ENCODE results near the gene TSN.

The TSN gene

DNA sequence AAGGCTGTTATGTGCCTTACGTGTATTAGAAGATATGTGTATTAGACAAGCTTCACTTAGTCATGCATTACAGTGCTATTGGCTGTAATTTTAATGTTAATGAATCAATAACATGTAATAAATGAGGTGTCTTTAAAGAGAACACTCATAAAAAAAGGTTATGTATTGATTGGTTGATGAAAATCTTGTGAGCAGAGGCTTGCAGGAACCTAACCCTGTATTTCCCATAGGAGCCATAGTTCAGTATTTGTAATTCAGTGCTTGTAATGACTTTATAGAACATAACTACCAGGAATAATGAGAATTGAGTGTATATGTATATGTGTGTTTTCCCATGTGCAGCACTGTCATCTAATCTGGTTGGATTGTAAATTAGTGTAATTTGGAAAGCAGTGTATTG is 33.2 kb downstream of the TSN start:
- Histone ChIP-seq H3K36me3 (ENCODE audit: insufficient read depth, low read length) (no peaks in the 10 kb centered on the region), H3K4me2 (ENCODE audit: low read length) (no peak overlapping the region)

DNA sequence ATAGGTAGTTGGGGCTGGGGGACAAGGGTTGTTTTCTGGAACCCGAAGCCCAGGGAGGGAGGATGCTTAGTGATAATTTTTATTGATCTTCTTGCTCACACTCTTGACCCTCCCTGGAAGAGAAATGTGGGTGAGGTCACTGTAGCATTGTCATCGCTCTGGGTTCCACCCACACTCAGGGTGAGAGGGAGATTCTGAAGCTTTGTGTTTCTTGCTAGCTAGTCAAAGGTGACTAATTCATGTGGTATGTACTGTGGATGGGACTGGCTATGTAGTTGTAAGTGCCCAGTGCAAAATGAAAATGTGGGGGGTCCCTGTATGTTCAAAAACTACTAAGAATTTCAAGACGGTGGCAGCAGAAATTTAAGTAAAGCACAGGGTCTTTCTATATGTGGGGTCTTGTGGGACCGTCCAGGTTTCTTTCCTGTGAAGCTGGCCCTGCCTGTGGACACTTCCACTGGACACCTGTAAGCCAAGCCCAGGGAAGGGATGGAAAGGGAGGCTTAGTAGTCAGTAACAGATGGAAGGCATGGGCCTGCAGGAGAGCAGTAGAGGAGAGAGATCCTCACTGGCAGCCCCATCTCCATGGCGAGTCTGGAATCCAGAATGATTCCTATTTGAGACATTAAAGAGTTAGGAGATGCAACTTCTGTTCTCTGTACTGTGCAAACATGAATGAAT is 35.0 kb downstream of the TSN start:
- H3K27me3 ChIP-seq (ENCODE audit: control insufficient read depth, insufficient read depth, low read length): peaks cover 10% of the 10 kb centered on the region
- H3K4me3 ChIP-seq (ENCODE audit: low read length): no peak overlapping the region
- no peaks in the 10 kb centered on the region for H3K36me3 ChIP-seq (ENCODE audit: insufficient read depth, low read length)
- H3K9me3 ChIP-seq (replicated peaks; ENCODE audit: low read length): no peaks in the 10 kb centered on the region
- H3K4me1 ChIP-seq (ENCODE audit: control insufficient read depth, insufficient read depth, low read length): peaks cover 13% of the 10 kb centered on the region
- no peak overlapping the region for H3K9ac ChIP-seq (ENCODE audit: low read depth, low read length)
- H3K4me2 ChIP-seq (ENCODE audit: low read length): peak overlapping the region; percentile 51

More for the DNA sequence above, 33.2 kb downstream of the TSN start:
- Histone ChIP-seq H3K27me3 (ENCODE audit: control insufficient read depth, insufficient read depth, low read length) (peaks cover 19% of the 10 kb centered on the region), H3K9ac (ENCODE audit: low read depth, low read length) (no peak overlapping the region), H3K4me3 (ENCODE audit: low read length) (no peak overlapping the region), H3K4me1 (ENCODE audit: control insufficient read depth, insufficient read depth, low read length) (peaks cover 13% of the 10 kb centered on the region), H3K9me3 (replicated peaks; ENCODE audit: low read length) (no peaks in the 10 kb centered on the region)

DNA sequence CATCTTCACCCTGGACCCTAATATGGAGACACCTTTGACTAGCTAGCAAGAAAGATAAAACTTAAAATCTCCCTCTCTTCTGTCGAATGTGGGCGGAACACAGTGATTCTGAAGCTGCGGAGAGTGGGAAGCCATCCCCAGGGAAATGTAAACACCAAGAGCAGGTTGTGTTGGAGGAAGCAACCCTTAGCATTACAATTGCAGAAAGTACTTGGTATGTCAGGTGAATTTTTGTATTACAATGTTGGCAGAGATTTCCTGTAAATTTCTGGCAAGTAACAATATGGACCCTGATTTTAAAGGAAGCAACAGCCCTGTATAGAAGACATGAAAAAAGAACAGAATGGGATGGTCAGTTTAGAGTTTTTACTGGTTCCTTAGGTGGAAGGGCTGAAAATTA is 35.8 kb downstream of the TSN start:
- Histone ChIP-seq H3K27me3 (ENCODE audit: control insufficient read depth, insufficient read depth, low read length) (peaks cover 4% of the 10 kb centered on the region), H3K4me1 (ENCODE audit: control insufficient read depth, insufficient read depth, low read length) (peaks cover 13% of the 10 kb centered on the region), H3K9me3 (replicated peaks; ENCODE audit: low read length) (no peaks in the 10 kb centered on the region), H3K9ac (ENCODE audit: low read depth, low read length) (no peak overlapping the region), H3K4me3 (ENCODE audit: low read length) (no peak overlapping the region), H3K36me3 (ENCODE audit: insufficient read depth, low read length) (no peaks in the 10 kb centered on the region), H3K4me2 (ENCODE audit: low read length) (no peak overlapping the region)

DNA sequence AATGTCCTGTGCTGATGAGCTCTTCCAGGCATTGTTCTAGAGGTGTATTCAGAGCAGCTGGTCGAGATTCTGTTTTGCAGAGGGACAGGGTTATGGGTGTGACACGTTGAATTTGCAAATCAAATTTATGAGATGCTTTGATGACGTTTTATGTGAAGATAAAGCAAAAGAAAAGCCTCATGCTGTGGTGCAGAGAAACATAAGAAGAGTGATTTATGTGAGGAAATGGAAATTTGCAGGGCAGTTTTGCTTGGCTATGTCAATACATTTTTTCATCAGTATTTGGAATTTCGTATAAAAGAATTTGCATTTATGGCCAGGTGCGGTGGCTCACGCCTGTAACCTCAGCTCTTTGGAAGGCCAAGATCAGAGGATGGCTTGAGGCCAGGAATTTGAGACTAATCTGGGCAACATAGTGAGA is 36.4 kb downstream of the TSN start:
- Histone ChIP-seq H3K9me3 (replicated peaks; ENCODE audit: low read length) (no peaks in the 10 kb centered on the region), H3K9ac (ENCODE audit: low read depth, low read length) (no peak overlapping the region), H3K36me3 (ENCODE audit: insufficient read depth, low read length) (no peaks in the 10 kb centered on the region)

DNA sequence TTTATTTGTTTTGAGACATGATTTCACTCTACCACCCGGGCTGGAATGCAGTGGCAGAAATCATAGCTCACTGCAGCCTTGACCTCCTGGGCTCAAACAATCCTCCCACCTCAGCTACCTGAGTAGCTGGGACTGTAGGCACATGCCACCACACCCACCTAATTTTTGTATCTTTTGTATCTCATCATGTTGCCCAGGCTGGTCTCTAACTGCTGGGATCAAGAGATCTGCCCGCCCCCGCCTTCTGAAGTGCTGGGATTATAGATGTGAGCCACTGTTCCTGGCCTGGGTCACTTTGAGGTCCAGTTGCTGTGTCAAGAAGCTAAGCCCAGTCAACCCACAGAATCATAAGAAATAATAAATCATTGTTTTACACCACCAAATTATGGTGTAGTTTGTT is 38.4 kb downstream of the TSN start:
- peaks cover 5% of the 10 kb centered on the region for H3K27me3 ChIP-seq (ENCODE audit: control insufficient read depth, insufficient read depth, low read length)
- H3K4me2 ChIP-seq (ENCODE audit: low read length): no peak overlapping the region
- no peak overlapping the region for H3K4me3 ChIP-seq (ENCODE audit: low read length)
- H3K4me1 ChIP-seq (ENCODE audit: control insufficient read depth, insufficient read depth, low read length): peaks cover 13% of the 10 kb centered on the region
- no peaks in the 10 kb centered on the region for H3K36me3 ChIP-seq (ENCODE audit: insufficient read depth, low read length)
- H3K9ac ChIP-seq (ENCODE audit: low read depth, low read length): no peak overlapping the region
- no peaks in the 10 kb centered on the region for H3K9me3 ChIP-seq (replicated peaks; ENCODE audit: low read length)

More for the DNA sequence above, 36.4 kb downstream of the TSN start:
- Histone ChIP-seq H3K4me1 (ENCODE audit: control insufficient read depth, insufficient read depth, low read length) (peaks cover 13% of the 10 kb centered on the region), H3K4me3 (ENCODE audit: low read length) (no peak overlapping the region), H3K27me3 (ENCODE audit: control insufficient read depth, insufficient read depth, low read length) (peaks cover 5% of the 10 kb centered on the region), H3K4me2 (ENCODE audit: low read length) (no peak overlapping the region)

DNA sequence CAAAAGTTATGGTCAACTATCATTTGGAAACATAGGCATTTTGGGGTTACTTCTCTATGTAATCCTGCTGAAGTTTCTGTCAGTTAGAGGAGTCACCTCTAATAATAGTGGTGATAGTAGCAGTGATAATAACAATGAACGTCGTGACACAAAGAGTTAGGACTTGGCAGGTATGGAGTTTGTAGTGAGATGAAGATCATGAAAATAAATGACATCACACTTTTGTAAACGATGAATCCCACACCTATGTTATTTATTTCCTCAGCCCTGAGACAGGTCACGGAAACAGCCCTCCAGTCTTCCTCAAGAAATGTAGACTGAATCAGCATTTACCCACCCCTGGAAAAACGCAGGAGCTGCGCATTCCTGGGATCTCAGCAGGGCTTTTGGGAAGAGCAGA is 38.8 kb downstream of the TSN start:
- Histone ChIP-seq H3K36me3 (ENCODE audit: insufficient read depth, low read length) (no peaks in the 10 kb centered on the region), H3K27me3 (ENCODE audit: control insufficient read depth, insufficient read depth, low read length) (peaks cover 5% of the 10 kb centered on the region), H3K9ac (ENCODE audit: low read depth, low read length) (no peak overlapping the region), H3K9me3 (replicated peaks; ENCODE audit: low read length) (no peaks in the 10 kb centered on the region), H3K4me3 (ENCODE audit: low read length) (no peak overlapping the region), H3K4me1 (ENCODE audit: control insufficient read depth, insufficient read depth, low read length) (peaks cover 13% of the 10 kb centered on the region), H3K4me2 (ENCODE audit: low read length) (no peak overlapping the region)

DNA sequence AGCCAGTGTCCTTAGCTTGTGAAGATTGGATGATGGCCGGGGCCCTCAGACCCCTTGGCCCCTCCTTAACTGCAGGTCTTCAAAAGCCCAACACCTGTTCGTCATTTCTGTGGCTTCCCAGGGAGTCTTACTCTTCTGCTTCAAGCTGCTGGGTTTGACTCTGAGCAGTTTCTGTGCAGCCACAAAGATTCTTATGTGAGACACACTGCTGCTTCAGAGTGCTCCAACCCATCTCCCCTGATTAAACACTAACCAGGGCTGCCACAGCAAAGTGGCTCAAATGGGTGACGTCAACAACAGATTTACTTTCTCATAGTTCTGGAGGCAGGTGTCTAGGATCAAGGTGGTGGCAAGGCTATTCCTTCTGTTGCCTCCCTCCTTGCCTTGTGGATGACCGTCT is 40.8 kb downstream of the TSN start:
- H3K9ac ChIP-seq (ENCODE audit: low read depth, low read length): no peak overlapping the region
- no peaks in the 10 kb centered on the region for H3K4me1 ChIP-seq (ENCODE audit: control insufficient read depth, insufficient read depth, low read length)
- no peak overlapping the region for H3K4me2 ChIP-seq (ENCODE audit: low read length)
- no peaks in the 10 kb centered on the region for H3K36me3 ChIP-seq (ENCODE audit: insufficient read depth, low read length)
- no peak overlapping the region for H3K4me3 ChIP-seq (ENCODE audit: low read length)
- no peaks in the 10 kb centered on the region for H3K9me3 ChIP-seq (replicated peaks; ENCODE audit: low read length)
- peaks cover 5% of the 10 kb centered on the region for H3K27me3 ChIP-seq (ENCODE audit: control insufficient read depth, insufficient read depth, low read length)

DNA sequence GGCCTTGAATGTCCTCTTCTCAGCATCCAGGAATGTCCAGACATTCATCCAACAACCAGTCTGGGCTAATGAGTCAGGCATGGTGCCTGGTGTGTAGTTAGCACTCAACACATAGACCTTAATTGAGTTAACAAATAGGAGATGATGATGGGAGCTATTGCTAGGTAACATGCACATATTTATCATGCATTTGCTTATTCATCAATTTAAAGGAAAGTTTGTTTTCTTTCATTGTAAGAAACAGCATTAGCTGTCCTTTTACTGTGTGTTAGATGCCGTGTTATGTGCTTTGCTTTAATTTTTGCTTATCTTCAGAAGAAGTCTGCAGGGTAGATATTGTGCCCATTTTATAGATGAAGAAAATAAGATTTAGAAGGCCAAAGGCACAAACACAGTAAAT is 43.2 kb downstream of the TSN start:
- Histone ChIP-seq H3K27me3 (ENCODE audit: control insufficient read depth, insufficient read depth, low read length) (peaks cover 5% of the 10 kb centered on the region), H3K9ac (ENCODE audit: low read depth, low read length) (no peak overlapping the region), H3K9me3 (replicated peaks; ENCODE audit: low read length) (no peaks in the 10 kb centered on the region), H3K4me1 (ENCODE audit: control insufficient read depth, insufficient read depth, low read length) (no peaks in the 10 kb centered on the region), H3K36me3 (ENCODE audit: insufficient read depth, low read length) (no peaks in the 10 kb centered on the region), H3K4me2 (ENCODE audit: low read length) (no peak overlapping the region), H3K4me3 (ENCODE audit: low read length) (no peak overlapping the region)

DNA sequence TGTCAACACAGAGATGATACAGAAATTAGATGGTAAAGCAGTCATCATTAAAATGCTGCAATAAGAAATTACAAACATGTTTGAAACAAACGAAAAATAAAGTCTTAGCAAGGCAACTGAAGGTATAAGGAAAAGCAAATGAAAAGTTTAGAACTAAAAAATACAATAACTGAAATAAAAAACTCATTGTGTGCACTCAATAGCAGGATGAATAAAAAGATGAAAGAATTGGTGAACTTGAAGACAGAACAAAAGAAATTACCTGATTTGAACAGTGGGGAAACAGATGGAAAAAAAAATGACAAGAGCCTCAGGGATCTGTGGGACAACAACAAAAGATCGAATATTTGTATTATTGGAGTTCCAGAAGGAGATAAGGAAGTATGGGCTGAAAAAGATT is 46.5 kb downstream of the TSN start:
- H3K4me3 ChIP-seq (ENCODE audit: low read length): no peak overlapping the region
- peaks cover 20% of the 10 kb centered on the region for H3K27me3 ChIP-seq (ENCODE audit: control insufficient read depth, insufficient read depth, low read length)
- H3K4me2 ChIP-seq (ENCODE audit: low read length): no peak overlapping the region
- no peak overlapping the region for H3K9ac ChIP-seq (ENCODE audit: low read depth, low read length)
- H3K36me3 ChIP-seq (ENCODE audit: insufficient read depth, low read length): no peaks in the 10 kb centered on the region
- H3K4me1 ChIP-seq (ENCODE audit: control insufficient read depth, insufficient read depth, low read length): peaks cover 6% of the 10 kb centered on the region
- H3K9me3 ChIP-seq (replicated peaks; ENCODE audit: low read length): no peaks in the 10 kb centered on the region

DNA sequence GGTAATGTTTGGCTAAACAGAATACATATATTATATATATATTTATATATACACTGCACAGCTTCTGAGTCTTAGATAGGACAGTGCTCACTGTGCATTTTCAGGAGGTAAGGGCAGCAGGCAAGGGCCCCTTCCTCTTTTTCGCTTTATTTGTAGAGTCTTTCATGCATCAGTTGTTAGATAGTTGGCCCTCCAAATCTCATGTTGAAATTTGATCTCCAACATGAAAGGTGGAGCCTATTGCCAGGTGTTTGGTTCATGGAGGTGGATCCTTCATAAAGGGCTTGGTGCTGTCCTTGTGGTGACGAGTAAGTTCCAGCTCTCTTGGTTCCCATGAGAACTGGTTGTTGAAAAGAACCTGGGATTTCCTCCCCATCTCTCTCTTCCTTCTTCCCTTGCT is 48.1 kb downstream of the TSN start:
- H3K9me3 ChIP-seq (replicated peaks; ENCODE audit: low read length): no peaks in the 10 kb centered on the region
- H3K4me1 ChIP-seq (ENCODE audit: control insufficient read depth, insufficient read depth, low read length): peaks cover 6% of the 10 kb centered on the region
- no peak overlapping the region for H3K9ac ChIP-seq (ENCODE audit: low read depth, low read length)
- peaks cover 25% of the 10 kb centered on the region for H3K27me3 ChIP-seq (ENCODE audit: control insufficient read depth, insufficient read depth, low read length)
- no peaks in the 10 kb centered on the region for H3K36me3 ChIP-seq (ENCODE audit: insufficient read depth, low read length)
- H3K4me2 ChIP-seq (ENCODE audit: low read length): no peak overlapping the region
- no peak overlapping the region for H3K4me3 ChIP-seq (ENCODE audit: low read length)

DNA sequence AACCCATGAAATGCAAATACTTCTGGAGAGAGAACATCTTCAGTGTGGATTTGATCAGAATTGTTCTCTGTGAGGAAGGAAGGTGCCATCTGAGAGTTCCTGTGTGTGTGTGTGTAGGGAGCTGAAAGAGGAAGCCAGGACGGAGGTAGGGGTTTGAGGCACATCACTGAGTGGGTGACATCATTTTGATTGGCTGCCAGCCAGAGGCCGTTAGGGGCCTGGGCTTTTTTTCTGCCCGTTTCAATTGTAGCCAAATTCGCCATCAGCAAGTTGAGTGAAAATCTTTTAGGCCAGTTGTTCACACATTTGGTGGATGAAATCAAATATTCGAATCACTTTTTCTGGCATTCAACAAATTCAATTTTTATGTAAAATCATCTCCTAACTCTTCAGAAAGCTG is 48.9 kb downstream of the TSN start:
- H3K4me2 ChIP-seq (ENCODE audit: low read length): no peak overlapping the region
- H3K4me1 ChIP-seq (ENCODE audit: control insufficient read depth, insufficient read depth, low read length): peaks cover 6% of the 10 kb centered on the region
- H3K36me3 ChIP-seq (ENCODE audit: insufficient read depth, low read length): no peaks in the 10 kb centered on the region
- H3K9me3 ChIP-seq (replicated peaks; ENCODE audit: low read length): no peaks in the 10 kb centered on the region
- no peak overlapping the region for H3K9ac ChIP-seq (ENCODE audit: low read depth, low read length)
- H3K27me3 ChIP-seq (ENCODE audit: control insufficient read depth, insufficient read depth, low read length): peaks cover 28% of the 10 kb centered on the region
- no peak overlapping the region for H3K4me3 ChIP-seq (ENCODE audit: low read length)

DNA sequence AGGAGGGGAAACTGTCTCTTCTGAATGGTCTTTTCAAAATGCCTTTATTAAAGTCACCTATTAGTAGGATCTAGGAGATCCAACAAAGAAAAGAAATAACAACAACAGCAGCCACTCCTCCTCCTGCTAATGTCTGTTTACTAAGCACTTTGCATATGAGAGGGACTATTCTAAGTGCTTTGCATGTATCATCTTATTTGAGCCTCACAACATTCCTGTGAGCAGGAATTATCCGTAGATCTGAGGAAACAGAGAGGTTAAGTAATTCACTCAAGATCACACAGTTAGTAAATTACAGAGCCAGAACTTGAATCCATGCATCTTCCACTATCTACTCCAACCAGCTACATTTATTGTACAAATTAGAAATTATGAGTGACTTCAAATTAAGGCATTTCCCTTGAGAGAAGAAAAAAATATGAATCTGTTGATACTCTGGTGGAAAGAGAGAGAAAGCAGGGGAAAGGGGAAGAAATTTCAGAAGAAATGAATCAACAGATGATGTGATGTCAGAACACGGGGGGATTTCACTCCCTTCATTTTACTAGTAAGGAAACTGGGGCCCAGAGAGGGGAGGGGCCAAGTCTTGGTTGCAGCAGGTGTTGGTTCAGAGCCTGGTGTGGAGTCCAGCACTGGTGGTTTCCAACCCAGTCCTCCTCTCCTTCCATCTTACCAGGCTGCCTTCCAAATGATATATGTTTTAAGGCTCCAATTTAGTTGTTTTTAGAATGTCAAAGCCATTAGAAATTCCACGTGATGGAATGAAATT is 49.7 kb downstream of the TSN start:
- Histone ChIP-seq H3K36me3 (ENCODE audit: insufficient read depth, low read length) (no peaks in the 10 kb centered on the region), H3K4me3 (ENCODE audit: low read length) (no peak overlapping the region), H3K27me3 (ENCODE audit: control insufficient read depth, insufficient read depth, low read length) (peaks cover 32% of the 10 kb centered on the region), H3K4me2 (ENCODE audit: low read length) (no peak overlapping the region), H3K4me1 (ENCODE audit: control insufficient read depth, insufficient read depth, low read length) (peaks cover 6% of the 10 kb centered on the region), H3K9me3 (replicated peaks; ENCODE audit: low read length) (no peaks in the 10 kb centered on the region), H3K9ac (ENCODE audit: low read depth, low read length) (no peak overlapping the region)

Measured in skeletal muscle satellite cell (primary cell).